Smooth muscle cell of the brain vasculature (primary cell): Measurements from ENCODE around the gene GLRA3.
"Not testable (repeated sequence)": the region's sequence is repeated elsewhere in the genome, so short reads cannot be mapped to it uniquely, and the experiment has no call there.

Source experiments
- DNase-seq: peaks from one replicate; pipeline ENCODE4 v3.0.0-alpha.2; 2012; ENCODE audit warnings: low read depth, low spot score

GLRA3 gene

GRCh38 chr4:174658246-174658645 is 170.8 kb downstream of the GLRA3 start:
- no peak for DNase-seq

DNA sequence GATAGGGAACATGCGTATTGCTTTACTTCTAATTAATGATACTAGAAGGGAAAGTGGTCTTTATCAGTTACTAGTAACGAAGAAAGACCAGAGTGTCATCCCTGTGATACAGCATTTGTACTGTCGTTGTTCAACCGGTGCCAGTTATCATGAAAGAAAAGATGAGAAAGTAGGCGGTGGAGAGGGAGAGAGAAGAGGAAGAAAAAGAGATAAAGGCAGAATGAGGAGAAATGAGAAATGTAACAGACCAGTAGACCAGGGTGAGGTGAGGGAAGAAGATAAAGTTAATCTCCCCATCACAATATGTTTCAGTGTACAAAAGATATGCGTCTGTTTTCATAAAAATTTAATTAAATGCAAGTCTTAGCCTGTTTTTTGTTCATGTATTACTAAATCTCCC is 171.6 kb downstream of the GLRA3 start:
- DNase-seq, result no peak

- no peak for DNase-seq
Observed at GRCh38 chr4:174654634-174655033, 174.4 kb downstream of the GLRA3 start.

GRCh38 chr4:174650711-174651355 is 178.2 kb downstream of the GLRA3 start:
- DNase-seq, result no peak

GRCh38 chr4:174648812-174649211 is 180.2 kb downstream of the GLRA3 start:
- no peak for DNase-seq

DNA sequence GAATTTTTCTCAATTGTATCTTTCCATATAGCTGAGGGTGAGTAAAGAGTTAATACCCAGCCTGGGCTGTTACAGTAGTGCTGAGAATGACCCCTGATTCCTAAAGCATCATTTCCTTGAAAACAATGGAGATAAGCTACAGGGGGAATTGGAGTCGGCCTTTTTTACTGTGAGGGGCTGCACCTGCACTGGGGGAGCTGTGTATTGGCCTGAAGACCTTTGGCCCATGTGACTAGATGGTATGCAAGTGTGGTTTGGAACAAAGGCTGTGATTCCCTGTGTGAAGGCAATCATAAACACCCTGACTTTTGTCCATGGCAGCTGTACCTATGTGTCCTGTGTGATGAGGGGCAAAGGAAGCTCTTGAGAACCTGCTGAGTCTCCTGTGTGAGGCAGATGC is 182.7 kb downstream of the GLRA3 start:
- DNase-seq, result no peak

- DNase-seq, result no peak
Observed at GRCh38 chr4:174640146-174640545, 188.9 kb downstream of the GLRA3 start.

- no peak for DNase-seq
Observed at GRCh38 chr4:174635732-174636131, 193.3 kb downstream of the GLRA3 start.

DNA sequence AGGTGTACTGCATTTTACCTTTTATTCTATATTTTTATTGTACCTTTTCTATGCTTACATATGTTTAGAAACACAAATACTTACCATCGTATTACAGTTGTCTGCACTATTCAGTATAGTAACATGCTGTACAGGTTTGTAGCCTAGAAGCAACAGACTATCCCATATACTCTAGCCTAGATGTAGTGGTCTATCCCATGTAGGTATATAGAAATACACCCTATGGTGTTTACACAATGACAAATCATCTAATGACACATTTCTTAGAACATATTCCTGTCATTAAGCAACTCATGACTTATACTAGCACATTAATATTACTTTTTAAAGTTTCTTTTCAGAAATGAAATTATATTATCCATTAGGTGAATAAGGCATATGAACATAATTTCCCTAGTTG is 195.6 kb downstream of the GLRA3 start:
- no peak for DNase-seq

DNA sequence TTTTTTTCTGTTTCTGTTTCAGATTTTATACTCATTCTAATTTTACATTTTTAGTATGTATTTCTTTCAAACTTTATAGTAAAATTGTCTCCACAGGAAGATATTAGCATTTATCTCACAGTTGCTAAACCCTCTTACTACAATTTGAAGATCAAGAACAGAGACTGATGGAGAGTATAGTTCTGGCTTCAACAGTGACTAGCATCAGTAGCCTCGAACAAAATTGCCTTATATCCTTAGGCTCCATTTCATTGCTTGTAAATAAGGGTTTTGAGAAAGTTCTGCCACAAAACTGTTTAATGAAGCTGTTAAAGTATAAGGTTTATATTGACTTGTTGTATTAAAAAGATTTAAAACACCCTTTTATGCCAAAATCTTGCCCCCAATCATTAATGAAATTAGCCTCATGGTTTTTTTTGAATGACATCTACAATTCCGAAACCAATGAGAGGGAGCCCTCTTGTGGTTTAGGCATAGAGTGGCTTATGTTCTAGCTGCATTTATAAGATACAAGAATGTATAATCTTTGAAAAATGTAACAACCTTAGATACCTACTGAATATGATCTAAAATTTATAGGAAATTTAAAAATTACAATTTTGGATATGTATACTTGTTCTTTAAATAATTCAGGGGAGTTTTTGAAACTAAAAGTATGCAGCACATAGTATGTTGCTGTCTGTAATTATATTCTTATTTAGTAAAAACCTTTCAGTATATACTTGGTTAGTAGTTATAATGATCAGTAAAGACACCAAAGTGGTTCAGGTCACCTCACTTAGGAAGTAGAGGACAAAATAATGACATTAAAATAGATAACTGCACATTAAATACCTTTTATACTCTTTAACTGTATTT is 196.9 kb downstream of the GLRA3 start:
- peak; percentile 37 for DNase-seq

DNA sequence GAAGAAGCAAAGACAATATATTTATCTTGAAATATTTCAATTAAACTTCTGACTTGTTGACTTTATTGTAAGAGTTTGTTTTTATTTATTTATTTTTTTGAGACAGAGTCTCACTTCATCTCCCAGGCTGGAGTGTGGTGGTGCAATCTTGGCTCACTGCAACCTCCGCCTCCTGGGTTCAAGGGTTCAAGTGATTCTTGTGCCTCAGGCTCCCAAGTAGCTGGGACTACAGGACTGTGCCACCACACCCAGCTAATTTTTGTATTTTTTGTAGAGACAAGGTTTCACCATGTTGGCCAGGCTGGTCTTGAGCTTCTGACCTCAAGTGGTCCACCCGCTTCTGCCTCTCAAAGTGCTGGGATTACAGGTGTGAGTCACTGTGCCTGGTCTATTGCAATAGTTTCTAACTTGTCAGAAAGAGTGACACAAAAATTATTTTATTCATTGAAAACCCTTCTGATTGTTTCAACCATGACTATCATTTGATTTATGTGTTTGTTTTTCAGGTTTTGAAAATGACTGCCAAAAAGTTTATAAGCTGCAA is 199.1 kb downstream of the GLRA3 start:
- DNase-seq, result not testable (repeated sequence)

DNA sequence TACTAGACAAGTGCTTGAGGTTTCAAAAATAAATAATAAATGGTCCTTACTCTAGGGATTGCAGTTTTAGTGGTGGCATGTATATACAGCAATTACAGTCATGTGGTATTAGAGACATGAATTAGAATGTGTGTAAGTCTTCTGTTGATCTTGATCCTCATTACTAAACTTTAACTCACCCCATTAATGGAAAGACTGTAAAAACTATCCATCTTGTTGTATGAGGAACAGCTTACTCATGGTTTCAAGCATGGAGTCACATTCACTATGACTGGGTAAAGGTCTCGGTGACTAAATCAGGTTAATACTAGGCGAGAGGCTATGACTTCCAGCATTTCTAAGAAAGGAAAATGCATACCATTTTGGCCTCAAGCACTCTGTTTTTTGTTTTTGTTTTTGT is 199.8 kb downstream of the GLRA3 start:
- no peak for DNase-seq

GRCh38 chr4:174628191-174628590 is 200.9 kb downstream of the GLRA3 start:
- DNase-seq, result no peak

GRCh38 chr4:174627473-174627872 is 201.6 kb downstream of the GLRA3 start:
- DNase-seq, result no peak

DNA sequence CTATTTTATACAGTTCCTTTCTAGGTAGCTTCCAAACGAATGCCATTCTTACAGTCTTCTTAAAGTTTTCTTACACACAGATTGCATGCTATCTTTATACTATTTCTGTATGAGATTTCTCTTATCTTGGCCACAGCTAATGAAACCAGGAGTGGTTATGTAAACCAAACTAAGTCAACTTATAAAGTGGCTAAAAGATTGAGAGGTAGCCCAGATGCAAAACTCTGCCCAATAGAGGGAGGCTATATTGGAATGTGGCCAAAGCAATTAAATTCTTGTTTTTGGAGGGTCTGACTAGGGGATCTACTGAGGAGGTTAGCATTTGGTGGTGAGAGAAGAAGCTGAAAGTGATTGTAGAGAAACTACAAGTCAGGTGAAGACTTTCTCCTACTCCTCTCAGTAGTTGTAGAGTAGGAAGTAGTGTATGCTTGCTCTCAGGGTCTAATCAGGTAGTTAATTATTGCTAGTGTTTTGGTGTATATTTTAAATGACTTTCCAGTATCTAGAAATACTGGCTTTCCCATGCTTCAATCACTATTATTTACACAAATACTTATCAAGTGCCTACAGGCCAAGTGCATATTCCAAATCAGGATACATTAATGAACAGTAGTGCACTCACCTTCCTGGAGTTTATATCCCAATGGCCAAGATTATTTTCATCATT is 202.6 kb downstream of the GLRA3 start:
- no peak for DNase-seq

DNA sequence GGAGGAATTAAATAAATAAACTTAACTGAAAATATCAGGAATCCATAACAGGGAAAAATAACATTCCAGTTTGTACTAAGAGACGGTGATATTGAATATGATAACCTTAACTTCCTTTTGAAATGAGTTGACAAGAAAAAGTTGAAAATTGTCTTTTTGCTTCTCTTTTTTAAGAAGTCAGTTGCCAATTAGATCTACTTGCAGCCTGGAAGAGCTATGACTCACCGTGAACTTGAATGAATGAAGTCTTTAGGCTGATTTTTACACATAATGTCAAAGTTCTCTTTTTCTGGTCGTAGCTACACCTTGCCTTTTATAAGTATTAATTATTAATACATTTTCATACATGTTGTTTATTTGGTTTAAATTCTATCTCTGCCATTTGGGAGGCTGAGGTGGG is 212.4 kb downstream of the GLRA3 start:
- DNase-seq, result no peak

GRCh38 chr4:174613979-174614378 is 215.1 kb downstream of the GLRA3 start:
- DNase-seq, result no peak

DNA sequence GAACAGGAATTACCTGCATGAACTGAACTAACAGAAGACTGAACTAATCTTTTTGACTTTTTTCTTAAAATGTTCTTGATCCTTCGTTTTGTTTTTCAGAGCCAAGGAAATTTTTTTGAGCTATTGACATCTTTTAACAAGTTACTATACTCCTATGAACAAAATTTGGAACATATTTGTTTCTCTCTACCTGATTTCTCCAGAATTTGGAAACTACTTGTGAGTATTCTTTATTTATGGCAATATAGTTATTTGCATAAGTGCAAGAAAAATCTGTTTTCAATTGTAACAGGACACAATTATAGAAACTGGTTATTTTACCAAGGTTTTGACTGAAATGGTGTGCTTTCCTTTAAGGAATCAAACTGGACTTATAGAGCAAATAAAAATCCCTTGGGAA is 217.3 kb downstream of the GLRA3 start:
- DNase-seq, result no peak

DNA sequence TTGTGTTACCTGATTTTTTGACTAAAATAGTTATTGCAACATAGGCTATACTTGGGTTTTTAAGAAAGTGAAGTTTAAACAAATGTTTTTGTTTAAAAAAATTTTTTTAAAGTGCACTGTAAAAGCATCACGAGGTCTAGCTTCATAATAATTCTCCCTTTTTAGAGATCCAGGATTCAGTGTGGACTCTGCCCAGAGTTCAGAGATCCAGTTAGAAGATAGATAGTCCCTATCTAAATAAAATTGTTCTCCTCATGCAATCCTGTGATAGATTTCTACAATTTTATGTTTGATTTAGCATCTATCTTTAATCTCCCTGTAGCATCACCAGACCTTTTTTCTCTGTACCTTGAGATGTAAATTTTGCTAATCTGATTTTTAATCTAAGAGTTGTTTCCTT is 221.3 kb downstream of the GLRA3 start:
- DNase-seq, result no peak

DNA sequence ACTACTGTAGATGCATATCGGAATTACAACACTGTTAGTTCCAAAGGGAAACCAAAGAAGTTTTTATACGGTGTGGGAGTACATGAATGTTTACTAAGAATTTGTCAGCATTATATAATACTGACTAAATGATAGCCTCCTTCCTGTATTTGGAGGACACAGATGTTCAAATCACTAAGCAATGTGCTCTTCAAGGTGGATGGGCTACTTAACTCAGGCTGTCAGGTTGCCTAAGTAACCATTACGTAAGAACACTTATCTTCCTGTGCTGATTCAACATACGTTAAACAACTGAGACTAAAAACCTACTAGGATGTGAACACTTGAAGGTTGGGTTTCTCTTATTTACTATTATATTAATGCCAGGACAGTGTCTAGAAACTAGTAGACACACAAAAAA is 224.8 kb downstream of the GLRA3 start:
- DNase-seq, result no peak

DNA sequence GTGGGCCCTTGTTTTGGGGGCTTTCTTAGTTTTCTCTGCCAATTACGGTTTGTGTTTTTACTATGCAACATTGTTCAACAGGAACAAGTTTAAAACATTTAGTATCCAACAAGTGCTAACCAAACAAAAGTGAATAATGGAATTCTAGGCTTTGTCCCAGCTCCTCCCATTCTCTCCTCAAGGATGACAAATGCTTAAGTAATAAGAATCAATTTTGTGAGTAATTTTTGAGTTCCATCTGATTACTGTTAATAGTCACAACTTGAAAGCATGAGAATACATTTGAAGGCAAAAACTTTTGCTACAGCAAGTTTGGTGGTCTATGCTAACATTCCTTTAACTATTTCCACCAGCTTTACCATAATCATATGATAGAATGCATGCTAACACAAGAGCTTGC is 228.7 kb downstream of the GLRA3 start:
- no peak for DNase-seq

GRCh38 chr4:174598800-174599199 is 230.2 kb downstream of the GLRA3 start:
- DNase-seq, result no peak
